ENCODE measurements around the gene FBXW4. TPM values are rescaled to one million over a fixed set of nuclear protein-coding genes. Genes with fewer than 3 reads are reported as not detected.
A peak's percentile ranks its signal among the peaks of the same experiment; 100 is the strongest.

Gene FBXW4
- total RNA-seq, 2 donors from 2014 or later, result 64.4 to 64.6 TPM

- Mint-ChIP-seq H3K36me3 (ENCODE audit: insufficient read depth in 2 of 2) (peaks cover 2 to 11% of the 10 kb centered on the region in 2 donors), H3K4me3 (no peak overlapping the region), H3K9me3 (no peaks in the 10 kb centered on the region), H3K27ac (no peak overlapping the region), H3K4me1 (ENCODE audit: low read depth) (peaks cover 11% of the 10 kb centered on the region), H3K27me3 (ENCODE audit: low read depth) (no peaks in the 10 kb centered on the region)
- ATAC-seq (replicated peaks in 1 of 2) (no peak), DNase-seq (no peak)
These were observed 26.4 kb downstream of the FBXW4 start for GRCh38 chr10:101668566-101668965.

GRCh38 chr10:101666083-101666482, 28.9 kb downstream of the FBXW4 start:
- H3K4me1 Mint-ChIP-seq (ENCODE audit: low read depth), result peaks cover 10% of the 10 kb centered on the region

DNA sequence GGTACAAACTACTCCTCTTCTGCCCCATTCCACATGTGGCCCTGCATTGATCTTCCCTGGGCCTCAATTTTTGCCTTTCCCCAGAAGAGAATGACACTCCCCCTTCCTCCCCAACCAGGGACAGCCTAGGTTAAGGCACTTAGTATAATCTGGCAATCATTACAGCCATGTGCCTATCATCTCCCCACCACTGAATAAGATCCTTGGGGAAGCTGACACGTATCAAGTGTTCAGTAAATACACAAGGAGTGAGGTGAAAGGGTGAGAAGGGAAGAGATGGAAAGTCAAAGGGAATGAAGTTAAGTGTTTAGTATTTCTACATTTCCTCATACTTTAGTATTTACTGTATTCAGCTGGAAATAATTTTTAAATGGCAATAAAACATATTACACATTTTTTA, 31.9 kb downstream of the FBXW4 start:
- Mint-ChIP-seq H3K4me3 (no peak overlapping the region), H3K9me3 (no peaks in the 10 kb centered on the region), H3K27ac (no peak overlapping the region), H3K36me3 (ENCODE audit: insufficient read depth in 2 of 2) (peaks cover 0 to 5% of the 10 kb centered on the region in 2 donors), H3K27me3 (ENCODE audit: low read depth) (no peaks in the 10 kb centered on the region), H3K4me1 (ENCODE audit: low read depth) (no peaks in the 10 kb centered on the region)
- ATAC-seq (replicated peaks in 1 of 2) (no peak), DNase-seq (no peak)

More at GRCh38 chr10:101666083-101666482, 28.9 kb downstream of the FBXW4 start:
- no peaks in the 10 kb centered on the region for H3K9me3 Mint-ChIP-seq
- H3K4me3 Mint-ChIP-seq, result no peak overlapping the region
- peaks cover 2 to 9% of the 10 kb centered on the region in 2 donors for H3K36me3 Mint-ChIP-seq (ENCODE audit: insufficient read depth in 2 of 2)
- H3K27me3 Mint-ChIP-seq (ENCODE audit: low read depth), result no peaks in the 10 kb centered on the region
- H3K27ac Mint-ChIP-seq, result no peak overlapping the region
- ATAC-seq (replicated peaks in 1 of 2), result no peak
- no peak for DNase-seq

GRCh38 chr10:101660256-101660655, 34.7 kb downstream of the FBXW4 start:
- no peak overlapping the region for H3K27ac Mint-ChIP-seq
- no peak overlapping the region for H3K4me3 Mint-ChIP-seq
- H3K36me3 Mint-ChIP-seq (ENCODE audit: insufficient read depth in 2 of 2), result peaks cover 4 to 7% of the 10 kb centered on the region in 2 donors
- H3K27me3 Mint-ChIP-seq (ENCODE audit: low read depth), result no peaks in the 10 kb centered on the region
- DNase-seq (no peak), ATAC-seq (replicated peaks in 1 of 2) (no peak)
- H3K9me3 Mint-ChIP-seq, result no peaks in the 10 kb centered on the region
- peaks cover 6% of the 10 kb centered on the region for H3K4me1 Mint-ChIP-seq (ENCODE audit: low read depth)

DNA sequence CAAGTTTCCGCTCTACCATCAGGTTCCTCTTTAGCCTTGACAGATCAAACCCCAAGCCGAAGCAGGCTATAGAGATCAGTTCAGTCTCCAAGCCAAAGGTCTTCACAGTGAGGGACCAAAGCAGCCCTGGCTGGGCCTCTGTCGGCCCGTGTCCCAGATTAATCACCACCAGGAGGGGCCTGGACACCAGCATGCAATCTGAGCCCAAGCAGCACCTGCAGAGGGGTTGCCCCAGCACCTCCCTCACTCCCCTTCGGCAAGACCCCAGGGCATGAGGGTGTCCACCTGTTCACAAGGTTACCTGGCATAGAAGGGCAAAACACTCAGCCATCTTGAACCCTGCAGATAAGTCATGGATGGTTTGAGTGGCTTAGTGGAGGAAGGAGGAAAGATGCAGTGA, 36.0 kb downstream of the FBXW4 start:
- Mint-ChIP-seq H3K9me3 (no peaks in the 10 kb centered on the region), H3K36me3 (ENCODE audit: insufficient read depth in 2 of 2) (peaks cover 4 to 9% of the 10 kb centered on the region in 2 donors), H3K4me3 (no peak overlapping the region)

DNA sequence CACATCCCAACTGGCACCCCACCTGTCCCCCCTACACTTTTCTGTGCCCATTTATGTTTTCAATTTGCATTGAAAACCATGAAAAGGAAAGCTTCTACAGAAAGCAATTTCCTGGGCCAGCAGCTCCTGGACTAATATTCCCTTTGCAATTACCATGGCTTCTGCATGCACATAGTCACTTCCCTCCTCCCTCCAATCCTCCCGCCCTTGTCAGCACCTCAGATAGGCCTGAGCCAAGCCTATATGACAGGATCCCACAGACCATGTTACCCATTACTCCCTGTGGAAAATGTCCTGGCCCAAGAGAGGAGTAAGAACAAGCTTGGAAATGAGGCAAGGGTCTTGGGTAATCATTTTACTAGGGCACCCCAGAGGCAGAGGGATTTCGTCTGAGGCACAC, 38.1 kb downstream of the FBXW4 start:
- H3K9me3 Mint-ChIP-seq, result no peaks in the 10 kb centered on the region
- H3K4me1 Mint-ChIP-seq (ENCODE audit: low read depth), result peaks cover 6% of the 10 kb centered on the region
- peaks cover 4 to 6% of the 10 kb centered on the region in 2 donors for H3K36me3 Mint-ChIP-seq (ENCODE audit: insufficient read depth in 2 of 2)
- H3K4me3 Mint-ChIP-seq, result no peak overlapping the region
- H3K27me3 Mint-ChIP-seq (ENCODE audit: low read depth), result no peaks in the 10 kb centered on the region
- ATAC-seq (replicated peaks in 1 of 2) (no peak), DNase-seq (no peak)
- no peak overlapping the region for H3K27ac Mint-ChIP-seq

More for the DNA sequence above, 36.0 kb downstream of the FBXW4 start:
- peaks cover 6% of the 10 kb centered on the region for H3K4me1 Mint-ChIP-seq (ENCODE audit: low read depth)
- DNase-seq (no peak), ATAC-seq (replicated peaks in 1 of 2) (no peak)
- no peak overlapping the region for H3K27ac Mint-ChIP-seq
- no peaks in the 10 kb centered on the region for H3K27me3 Mint-ChIP-seq (ENCODE audit: low read depth)

GRCh38 chr10:101655570-101655969, 39.4 kb downstream of the FBXW4 start:
- DNase-seq (no peak), ATAC-seq (replicated peaks in 1 of 2) (no peak)
- H3K36me3 Mint-ChIP-seq (ENCODE audit: insufficient read depth in 2 of 2), result peaks cover 4 to 6% of the 10 kb centered on the region in 2 donors
- H3K9me3 Mint-ChIP-seq, result no peaks in the 10 kb centered on the region
- H3K4me1 Mint-ChIP-seq (ENCODE audit: low read depth), result peaks cover 6% of the 10 kb centered on the region
- H3K27ac Mint-ChIP-seq, result no peak overlapping the region
- H3K4me3 Mint-ChIP-seq, result no peak overlapping the region
- no peaks in the 10 kb centered on the region for H3K27me3 Mint-ChIP-seq (ENCODE audit: low read depth)

DNA sequence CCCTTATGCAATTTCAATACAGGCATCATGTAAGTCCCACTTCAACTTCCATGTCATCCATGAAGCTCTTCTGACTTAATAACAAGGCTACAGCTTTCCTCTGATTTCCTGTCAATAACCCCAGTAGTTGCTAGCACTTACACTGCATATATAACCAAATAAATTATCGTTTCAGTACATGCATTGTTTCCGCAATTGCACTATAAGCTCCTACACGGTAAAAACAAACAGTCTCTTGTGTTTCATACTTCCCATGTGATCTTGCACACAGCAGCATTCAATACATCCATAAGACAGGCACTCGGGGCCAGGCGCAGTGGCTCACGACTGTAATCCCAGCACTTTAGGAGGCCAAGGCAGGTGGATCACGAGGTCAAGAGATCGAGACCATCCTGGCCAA, 41.4 kb downstream of the FBXW4 start:
- H3K4me3 Mint-ChIP-seq, result no peak overlapping the region
- DNase-seq (no peak), ATAC-seq (replicated peaks in 1 of 2) (no peak)
- no peak overlapping the region for H3K27ac Mint-ChIP-seq
- H3K27me3 Mint-ChIP-seq (ENCODE audit: low read depth), result no peaks in the 10 kb centered on the region
- H3K9me3 Mint-ChIP-seq, result no peaks in the 10 kb centered on the region
- peaks cover 6% of the 10 kb centered on the region for H3K4me1 Mint-ChIP-seq (ENCODE audit: low read depth)
- H3K36me3 Mint-ChIP-seq (ENCODE audit: insufficient read depth in 2 of 2), result peaks cover 4 to 9% of the 10 kb centered on the region in 2 donors

DNA sequence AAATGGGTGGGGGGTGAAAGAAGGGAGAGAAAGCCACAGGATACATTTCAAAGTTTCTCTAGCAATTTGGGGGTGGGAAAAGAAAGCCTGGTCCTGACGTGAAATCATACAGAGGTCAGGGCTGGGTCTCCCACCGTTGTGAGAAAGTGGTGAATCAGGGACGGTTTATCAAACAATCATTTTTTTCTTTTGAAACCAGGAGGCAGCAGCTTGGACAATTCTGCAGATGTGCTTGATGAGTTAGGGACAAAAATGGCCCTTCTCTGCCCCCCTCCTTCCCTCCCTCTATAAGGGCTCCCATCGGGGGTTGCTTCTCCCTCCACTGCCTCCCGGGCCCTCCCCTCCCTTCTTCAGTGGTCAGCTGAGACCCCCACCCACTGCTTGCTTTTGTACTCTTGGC, 43.6 kb downstream of the FBXW4 start:
- H3K36me3 Mint-ChIP-seq (ENCODE audit: insufficient read depth in 2 of 2), result peaks cover 2 to 13% of the 10 kb centered on the region in 2 donors
- H3K27ac Mint-ChIP-seq, result no peak overlapping the region
- H3K9me3 Mint-ChIP-seq, result no peaks in the 10 kb centered on the region
- ATAC-seq (replicated peaks in 1 of 2) (no peak), DNase-seq (no peak)
- peaks cover 6% of the 10 kb centered on the region for H3K4me1 Mint-ChIP-seq (ENCODE audit: low read depth)
- H3K4me3 Mint-ChIP-seq, result no peak overlapping the region
- H3K27me3 Mint-ChIP-seq (ENCODE audit: low read depth), result no peaks in the 10 kb centered on the region

DNA sequence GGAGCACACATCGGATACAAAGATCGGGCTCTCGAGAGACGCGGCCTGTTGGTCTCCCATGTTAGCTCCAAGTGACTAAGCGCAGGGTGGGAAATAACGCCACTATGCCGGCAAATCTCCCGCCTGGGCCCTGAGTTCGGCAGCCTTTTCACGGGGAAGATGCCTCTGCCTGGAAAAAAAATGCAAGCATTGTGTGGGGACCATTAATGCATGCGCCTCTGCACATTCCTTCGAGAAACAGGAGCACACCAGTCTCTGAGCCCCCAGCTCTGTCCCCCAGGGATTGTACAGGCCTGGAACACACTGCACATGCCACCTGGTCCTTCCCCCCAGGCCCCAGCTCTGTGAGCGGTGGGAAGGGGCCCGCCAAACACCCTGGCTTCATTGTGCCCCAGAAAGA, 44.1 kb downstream of the FBXW4 start:
- ATAC-seq (replicated peaks in 1 of 2) (no peak), DNase-seq (no peak)
- no peak overlapping the region for H3K4me3 Mint-ChIP-seq
- no peak overlapping the region for H3K27ac Mint-ChIP-seq
- no peaks in the 10 kb centered on the region for H3K9me3 Mint-ChIP-seq
- H3K27me3 Mint-ChIP-seq (ENCODE audit: low read depth), result no peaks in the 10 kb centered on the region
- peaks cover 5% of the 10 kb centered on the region for H3K4me1 Mint-ChIP-seq (ENCODE audit: low read depth)
- H3K36me3 Mint-ChIP-seq (ENCODE audit: insufficient read depth in 2 of 2), result peaks cover 2 to 13% of the 10 kb centered on the region in 2 donors

- no peak overlapping the region for H3K4me3 Mint-ChIP-seq
- no peak overlapping the region for H3K27ac Mint-ChIP-seq
- peaks cover 0 to 6% of the 10 kb centered on the region in 2 donors for H3K36me3 Mint-ChIP-seq (ENCODE audit: insufficient read depth in 2 of 2)
- DNase-seq (no peak), ATAC-seq (replicated peaks in 1 of 2) (no peak)
- H3K4me1 Mint-ChIP-seq (ENCODE audit: low read depth), result peaks cover 7% of the 10 kb centered on the region
- H3K27me3 Mint-ChIP-seq (ENCODE audit: low read depth), result no peaks in the 10 kb centered on the region
- no peaks in the 10 kb centered on the region for H3K9me3 Mint-ChIP-seq
These were observed 45.4 kb downstream of the FBXW4 start for GRCh38 chr10:101649525-101650085.

- no peaks in the 10 kb centered on the region for H3K27me3 Mint-ChIP-seq (ENCODE audit: low read depth)
- H3K4me3 Mint-ChIP-seq, result no peak overlapping the region
- no peak for ATAC-seq (replicated peaks in 1 of 2)
- H3K4me1 Mint-ChIP-seq (ENCODE audit: low read depth), result peaks cover 7% of the 10 kb centered on the region
- peak overlapping the region; percentile 55 for H3K27ac Mint-ChIP-seq
- no peaks in the 10 kb centered on the region for H3K9me3 Mint-ChIP-seq
- H3K36me3 Mint-ChIP-seq (ENCODE audit: insufficient read depth in 2 of 2), result peaks cover 0 to 6% of the 10 kb centered on the region in 2 donors
- DNase-seq, result no peak
These were observed 47.7 kb downstream of the FBXW4 start for GRCh38 chr10:101647255-101647654.

GRCh38 chr10:101646364-101646763, 48.6 kb downstream of the FBXW4 start:
- Mint-ChIP-seq H3K27ac (no peak overlapping the region), H3K4me3 (no peak overlapping the region), H3K4me1 (ENCODE audit: low read depth) (peaks cover 7% of the 10 kb centered on the region), H3K36me3 (ENCODE audit: insufficient read depth in 2 of 2) (peaks cover 0 to 7% of the 10 kb centered on the region in 2 donors), H3K9me3 (no peaks in the 10 kb centered on the region), H3K27me3 (ENCODE audit: low read depth) (no peaks in the 10 kb centered on the region)
- ATAC-seq (replicated peaks in 1 of 2) (no peak), DNase-seq (no peak)

DNA sequence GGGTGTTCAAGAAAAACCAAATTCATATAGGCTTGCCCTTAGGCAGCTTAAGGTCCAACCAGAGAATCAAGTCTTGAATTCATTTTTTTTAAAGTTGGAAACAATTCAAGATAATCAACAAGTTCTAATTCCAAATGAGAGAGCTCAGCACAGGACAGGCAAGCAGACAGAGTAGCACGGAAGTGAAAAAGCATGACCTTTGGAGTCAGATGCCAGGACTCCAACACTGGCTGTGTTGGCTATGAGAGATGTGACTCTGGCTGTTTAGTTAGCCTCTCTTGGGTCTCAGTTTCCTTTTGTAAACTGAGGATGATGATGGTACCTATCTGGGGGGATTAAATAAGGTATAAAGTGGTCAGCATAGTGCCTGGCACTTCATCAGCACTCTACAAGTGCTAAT, 49.3 kb downstream of the FBXW4 start:
- Mint-ChIP-seq H3K36me3 (ENCODE audit: insufficient read depth in 2 of 2) (peaks cover 0 to 8% of the 10 kb centered on the region in 2 donors), H3K27me3 (ENCODE audit: low read depth) (no peaks in the 10 kb centered on the region), H3K9me3 (no peaks in the 10 kb centered on the region), H3K27ac (peak overlapping the region; percentile 64), H3K4me3 (no peak overlapping the region), H3K4me1 (ENCODE audit: low read depth) (peaks cover 7% of the 10 kb centered on the region)
- no peak for ATAC-seq (replicated peaks in 1 of 2)
- no peak for DNase-seq

Data from activated T-cell treated with anti-CD3 and anti-CD28 coated beads, Interleukin-2, amount 50 U/mL, for 72 hours (primary cell).